SHP77 (cell line): ENCODE results near the gene RUNDC3A.

Source experiments
- DNase-seq, 2 experiments: peaks; one replicate each; lab custom pipeline; 2025; lab: John Stamatoyannopoulos, UW

Gene RUNDC3A

DNA sequence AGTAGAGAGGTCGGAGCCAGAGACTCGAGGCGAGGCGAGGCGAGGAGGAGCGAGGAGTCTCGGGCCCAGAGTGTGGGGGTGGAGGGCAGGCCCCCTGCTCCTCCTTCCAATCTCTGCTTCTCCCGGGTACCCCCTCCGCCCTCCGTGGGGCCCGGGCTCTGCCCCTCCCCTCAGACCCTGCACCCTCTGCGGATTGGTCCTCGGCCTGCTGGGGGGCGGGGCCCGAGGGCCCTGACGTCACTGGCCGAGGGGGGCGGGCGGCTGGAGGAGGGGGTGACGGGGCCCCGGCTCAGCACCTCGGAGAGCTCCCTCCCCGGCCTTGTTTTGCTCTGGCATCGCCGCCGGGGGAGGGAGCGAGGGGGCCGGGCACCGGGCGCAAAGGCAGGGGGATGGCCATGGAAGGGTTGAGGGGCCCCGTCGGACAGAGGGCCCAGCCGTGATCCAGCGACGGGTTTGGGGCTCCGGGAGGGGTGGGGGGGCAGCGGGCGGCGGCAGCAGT is at the start of gene RUNDC3A:
RUNDC3A (plus strand) TSS at position 282 of the 499 bp plus-strand sequence. CDS start 232 bp downstream, outside the sequence.
- peak; percentile 81 to 84 for DNase-seq

DNA sequence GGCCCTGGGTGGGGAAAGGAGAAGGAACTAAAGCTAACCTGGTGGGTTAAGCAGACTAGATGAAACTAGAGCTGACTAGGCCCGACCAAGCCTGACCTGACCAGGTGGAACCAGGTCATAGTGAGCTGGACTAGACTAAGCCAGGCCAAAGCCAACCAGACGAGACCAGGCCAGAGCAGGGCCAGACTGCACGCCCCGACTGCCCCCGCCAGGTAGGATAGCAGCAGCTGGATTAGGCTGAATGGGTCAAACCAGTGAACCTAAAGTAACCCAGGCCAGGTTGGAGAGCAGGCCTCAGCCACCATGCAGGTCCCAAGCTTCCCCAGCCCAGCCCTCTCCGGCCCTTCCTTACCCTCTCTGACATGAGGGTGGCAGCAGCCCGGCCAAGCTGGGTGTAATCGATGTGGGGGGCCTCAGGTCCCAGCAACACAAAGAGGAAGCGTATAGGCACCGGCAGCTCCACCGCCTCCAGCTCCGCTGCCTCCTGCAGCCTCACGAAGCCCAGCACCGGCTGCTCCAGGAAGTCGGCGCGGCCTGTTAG is 49.5 kb upstream of the RUNDC3A start:
- DNase-seq: no peak

DNA sequence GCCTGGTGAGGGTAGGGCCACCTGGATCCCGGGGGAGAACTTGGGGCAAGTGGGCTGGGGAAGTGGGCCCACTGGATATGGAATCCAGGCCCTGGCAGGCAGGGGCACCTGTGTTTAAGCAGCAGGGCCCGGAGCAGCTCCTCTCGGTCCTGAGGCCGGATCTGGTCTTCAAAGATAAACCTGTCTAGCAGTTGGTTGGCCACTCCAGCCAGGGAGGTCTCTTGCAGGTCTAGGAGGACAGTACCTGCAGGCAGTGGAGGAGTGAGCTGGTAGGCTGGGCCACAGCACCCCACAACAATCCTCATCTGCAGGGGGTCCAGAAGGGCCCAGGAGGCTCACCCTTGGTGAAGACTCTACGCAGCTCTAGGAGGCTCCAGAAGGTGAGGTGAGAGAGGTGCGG is 48.1 kb upstream of the RUNDC3A start:
- no peak for DNase-seq

DNA sequence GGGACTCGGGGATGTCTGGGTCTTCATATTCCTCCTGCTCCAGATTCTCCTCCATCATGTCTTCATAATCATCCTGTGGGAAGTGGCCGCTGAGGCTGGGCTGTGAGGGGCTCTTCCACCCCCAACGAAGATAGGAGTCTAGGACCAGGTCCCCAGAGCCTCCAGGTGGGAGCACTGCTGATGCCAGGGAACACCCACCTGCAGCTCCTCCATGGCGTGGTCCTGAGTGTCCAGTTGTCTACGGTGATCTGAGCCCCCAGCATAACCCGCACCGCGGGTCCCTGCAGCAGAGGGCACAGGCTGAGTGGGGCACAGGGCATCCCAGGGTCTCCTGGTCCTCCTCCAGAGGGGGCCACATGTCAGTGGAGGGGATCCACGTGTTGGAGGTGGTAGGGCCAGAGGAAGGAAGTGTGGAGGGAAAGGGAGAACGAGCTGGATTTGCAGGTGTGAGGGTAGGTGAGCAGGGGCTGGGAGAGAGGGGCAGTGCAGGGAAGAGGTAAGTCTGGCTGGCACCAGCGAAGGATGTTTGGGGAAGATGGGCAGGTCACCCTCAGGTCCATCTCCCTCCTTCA is 45.7 kb upstream of the RUNDC3A start:
- no peak for DNase-seq

DNA sequence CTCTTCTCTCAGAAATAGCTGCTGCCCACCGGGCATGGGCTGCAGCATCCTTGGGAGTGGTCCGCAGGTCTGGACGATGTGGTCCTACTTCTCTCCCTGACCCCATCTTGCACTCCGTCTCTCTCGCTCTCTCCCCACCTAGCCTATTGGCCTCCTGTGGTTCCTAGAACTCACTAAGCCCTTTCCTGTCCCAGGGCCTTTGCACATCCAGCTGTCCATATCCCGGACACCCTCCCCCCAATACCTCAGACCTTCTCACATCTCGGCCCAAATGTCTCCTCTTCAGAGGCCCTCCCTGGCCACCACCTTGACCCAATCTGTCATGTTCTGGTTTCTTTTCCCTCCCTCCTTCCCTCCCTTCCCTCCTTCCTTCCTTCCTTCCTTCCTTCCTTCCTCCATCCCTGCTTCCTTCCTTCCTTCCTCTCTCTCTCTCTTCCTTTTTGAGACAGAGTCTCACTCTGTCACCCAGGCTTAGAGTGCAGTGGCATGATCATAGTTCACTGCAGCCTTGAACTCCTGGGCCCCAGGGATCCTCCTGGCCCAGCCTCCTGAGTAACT is 45.0 kb upstream of the RUNDC3A start:
- DNase-seq: no peak

DNA sequence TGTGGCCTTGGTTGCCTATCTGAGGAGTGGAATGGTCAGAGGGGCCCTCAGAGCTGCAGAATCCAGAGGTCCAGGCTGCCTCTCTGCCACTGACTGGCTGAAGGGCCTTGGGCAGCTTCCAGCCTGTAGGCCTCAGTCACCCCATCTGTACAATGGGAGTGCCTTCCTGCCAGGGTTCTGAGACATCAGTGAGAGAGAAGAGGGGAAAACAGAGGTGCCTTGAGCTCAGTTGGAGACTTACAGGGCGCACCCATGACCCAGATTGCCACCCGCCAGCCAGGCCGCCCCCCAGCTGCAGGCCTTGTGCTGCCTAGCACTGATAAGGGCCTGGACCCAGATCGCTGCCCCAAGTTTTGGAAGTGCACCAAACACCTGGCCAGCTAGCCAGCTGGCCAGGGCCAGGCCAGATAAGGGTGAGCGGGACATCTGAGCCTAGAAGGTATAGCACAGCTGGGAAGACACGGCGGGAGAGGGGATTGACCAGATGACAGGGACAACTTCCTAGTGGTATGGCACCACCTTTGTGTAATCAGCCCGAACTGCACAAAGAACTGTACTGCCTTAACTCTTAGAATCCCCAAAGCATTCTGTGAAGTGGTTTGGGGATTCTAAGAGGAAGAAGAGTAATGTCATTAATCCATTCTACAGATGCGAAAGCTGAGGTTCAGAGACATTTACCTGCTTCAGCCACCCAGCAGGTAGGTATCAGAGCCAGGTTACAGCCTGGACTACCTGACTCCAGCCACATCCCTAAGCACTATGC is 41.8 kb upstream of the RUNDC3A start:
- DNase-seq: no peak

DNA sequence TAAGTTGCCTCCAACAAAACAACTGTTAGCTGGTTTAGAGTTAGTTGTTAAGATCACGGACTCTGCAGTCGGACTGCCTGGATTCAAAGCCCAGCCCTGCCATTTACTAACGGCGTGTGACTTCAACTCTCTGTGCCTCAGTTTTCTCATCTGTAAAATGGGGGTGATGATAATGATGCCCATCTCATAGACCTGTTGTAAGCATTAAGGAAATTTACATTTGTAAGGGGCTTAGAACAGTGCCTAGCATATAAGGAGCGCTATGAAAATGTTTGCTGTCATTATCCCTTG is 41.3 kb upstream of the RUNDC3A start:
- DNase-seq: no peak

DNA sequence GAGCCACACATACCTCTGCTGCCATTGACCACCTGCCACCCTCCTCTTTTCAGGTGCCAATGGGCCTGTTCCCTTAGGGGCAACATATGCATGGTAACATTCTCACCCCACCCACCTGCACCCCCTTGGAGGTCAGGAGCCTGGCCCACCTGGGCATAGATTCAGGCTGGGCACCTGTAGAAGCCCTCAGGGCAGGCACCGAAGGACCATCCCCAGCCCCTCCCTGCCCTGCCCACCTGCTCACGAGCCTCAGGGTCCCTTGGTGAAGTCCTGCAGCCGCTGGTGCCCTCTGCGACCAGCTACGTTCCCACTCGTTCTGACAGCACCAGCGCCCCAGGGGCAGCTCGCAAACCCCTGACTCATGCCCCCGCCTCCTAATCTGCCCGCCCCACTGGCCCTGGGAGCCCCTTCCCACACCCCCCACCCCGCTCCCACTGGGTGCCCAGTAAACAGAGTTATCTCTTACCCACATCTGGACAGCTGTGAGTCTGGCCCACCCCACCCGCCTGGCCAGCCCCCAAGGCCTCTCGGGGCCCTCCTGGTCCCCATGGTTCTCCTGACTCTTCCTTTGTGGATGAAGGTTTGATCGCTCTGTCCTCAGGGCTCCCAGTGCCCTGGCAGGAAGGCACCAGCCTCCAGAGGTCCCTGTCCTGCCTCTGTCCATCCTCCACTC is 40.4 kb upstream of the RUNDC3A start, which contains the start of gene SLC4A1:
SLC4A1 (minus strand) TSS at position 318 of the 673 bp plus-strand sequence. CDS start 5,269 bp downstream, outside the sequence.
- no peak for DNase-seq

DNA sequence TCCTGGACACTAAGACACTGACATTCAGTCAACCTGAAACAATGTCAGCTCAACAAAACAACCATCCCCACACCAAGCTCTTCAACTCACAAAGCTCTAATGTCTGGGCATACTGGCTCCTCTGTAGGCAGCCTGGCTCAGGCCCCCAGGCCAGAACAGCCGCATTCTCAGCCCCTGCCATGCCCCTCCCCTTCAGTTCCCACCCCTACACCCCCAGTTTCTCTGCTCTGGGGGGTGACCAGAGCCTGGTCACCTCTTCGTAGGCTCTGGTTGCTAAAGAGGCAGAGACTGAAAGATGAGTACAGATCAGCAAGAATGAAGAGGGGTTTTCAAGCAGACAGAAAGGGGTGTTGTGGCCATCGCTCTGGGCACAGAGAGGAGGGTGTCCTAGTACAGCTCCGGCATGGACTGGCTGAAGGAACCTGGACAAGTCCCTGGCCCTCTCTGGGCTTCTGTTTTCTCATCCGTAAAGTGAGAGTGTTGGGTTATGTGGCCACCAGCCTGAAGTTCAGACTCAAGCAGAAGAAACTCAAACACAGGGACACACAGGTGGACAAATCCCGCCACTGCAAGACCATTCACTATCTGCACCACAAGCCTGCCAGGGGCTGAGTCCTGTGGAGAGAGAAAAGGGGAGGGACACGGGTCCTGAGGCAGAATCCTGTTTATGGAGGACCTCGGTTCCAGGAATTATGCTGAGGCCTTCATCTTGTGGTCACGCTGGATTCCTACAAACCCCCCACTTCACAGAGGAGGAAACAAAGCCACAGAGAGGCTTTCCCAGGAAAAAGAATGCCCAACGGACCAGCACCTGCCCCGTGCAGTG is 39.5 kb upstream of the RUNDC3A start:
- DNase-seq: no peak

DNA sequence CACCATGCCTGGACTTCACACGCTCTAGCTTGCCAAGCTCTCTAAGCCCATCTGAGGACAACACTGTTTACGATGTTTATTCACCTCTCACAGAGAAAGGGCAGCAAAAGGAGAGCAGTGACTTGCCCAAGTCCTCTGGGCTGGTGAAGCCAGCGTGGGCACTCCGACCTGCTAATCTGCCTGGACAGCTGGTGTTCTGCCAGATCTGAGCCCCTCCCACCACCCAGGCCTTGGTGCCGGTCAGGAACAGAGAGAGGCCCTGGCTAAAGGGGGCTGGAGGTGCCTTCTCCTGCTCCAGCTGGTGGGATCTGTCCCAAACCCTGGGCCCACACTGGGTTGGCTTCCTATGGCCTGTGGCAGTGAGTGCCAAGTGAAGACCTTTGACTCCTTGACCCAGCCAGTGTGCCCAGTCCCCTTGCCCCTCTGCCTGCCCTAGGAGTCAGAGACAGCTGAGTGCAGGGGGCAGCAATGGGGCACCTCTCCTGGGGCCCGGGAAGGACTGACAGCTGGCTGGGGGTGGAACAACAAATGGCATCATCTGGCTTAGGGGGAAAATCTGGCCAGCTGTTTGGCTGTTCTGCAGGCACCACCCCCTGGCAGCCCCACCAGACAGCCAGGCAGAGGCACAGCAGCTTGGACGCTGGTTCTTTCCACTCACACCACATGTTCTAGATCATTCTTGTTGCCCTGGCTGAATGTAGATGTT is 38.7 kb upstream of the RUNDC3A start:
- DNase-seq: no peak

DNA sequence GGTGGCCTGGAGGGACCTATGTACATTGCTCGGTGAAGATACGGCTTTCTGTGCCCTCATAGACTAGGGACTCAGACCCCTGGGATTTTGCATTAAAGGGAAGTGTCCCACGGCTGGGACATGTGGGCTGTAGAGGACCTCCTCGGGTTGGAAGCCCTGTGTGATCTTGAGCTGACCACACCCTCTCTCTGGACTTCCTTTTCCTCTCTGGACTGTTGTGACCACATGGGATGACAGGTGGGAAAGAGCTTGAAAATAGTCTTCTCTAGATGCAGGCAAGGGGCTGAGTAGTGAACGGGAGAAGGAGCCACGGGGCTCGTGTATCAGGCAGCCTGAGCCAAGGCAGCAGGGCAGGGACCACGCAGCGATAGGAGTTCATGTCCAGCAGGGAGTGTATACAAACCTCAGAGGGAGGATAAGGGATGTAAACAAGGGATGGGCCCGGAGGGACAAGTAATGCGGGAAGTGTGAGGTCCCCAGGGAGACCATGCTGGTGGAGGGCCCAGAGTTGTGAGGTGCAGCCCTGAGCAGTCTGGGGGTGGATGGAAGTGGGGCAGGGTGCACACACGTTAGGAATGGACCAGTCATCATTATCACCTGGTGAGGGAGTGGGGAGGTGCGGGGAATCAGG is 36.0 kb upstream of the RUNDC3A start:
- no peak for DNase-seq

DNA sequence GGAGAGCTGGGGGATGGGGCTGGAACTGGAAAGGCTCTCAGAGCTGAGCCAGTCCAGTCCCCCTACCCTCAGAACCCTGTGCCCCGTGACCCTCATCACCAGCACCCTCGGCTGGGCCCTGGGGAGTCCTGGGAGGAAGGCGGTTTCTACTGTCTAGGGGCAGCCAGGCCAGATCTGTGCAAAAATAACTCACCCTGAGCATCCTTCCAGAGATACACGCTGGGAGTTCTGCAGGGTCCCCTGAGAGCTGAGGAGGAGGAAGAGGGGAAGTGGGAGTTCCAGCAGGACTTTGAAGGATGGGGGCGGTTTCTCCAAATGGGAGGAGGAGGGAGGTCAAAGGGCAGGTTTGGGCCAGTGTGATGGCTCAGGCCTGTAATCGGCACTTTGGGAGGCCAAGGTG is 35.4 kb upstream of the RUNDC3A start:
- DNase-seq: no peak

DNA sequence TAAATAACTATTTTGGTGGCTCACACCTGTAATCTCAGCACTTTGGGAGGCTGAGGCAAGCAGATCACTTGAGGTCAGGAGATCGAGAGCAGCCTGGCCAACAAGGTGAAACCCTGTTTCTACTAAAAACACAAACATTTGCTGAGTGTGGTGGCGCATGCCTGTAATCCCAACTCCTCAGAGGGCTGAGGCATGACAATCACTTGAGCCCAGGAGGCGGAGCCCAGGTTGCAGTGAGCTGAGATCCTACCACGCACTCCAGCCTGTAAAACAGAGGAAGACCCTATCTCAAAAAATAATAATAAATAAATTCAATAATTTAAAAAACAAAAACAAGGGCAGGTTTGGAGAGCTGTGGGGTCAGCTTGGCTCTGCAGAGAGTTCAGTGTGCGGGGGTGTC is 34.8 kb upstream of the RUNDC3A start:
- no peak for DNase-seq

DNA sequence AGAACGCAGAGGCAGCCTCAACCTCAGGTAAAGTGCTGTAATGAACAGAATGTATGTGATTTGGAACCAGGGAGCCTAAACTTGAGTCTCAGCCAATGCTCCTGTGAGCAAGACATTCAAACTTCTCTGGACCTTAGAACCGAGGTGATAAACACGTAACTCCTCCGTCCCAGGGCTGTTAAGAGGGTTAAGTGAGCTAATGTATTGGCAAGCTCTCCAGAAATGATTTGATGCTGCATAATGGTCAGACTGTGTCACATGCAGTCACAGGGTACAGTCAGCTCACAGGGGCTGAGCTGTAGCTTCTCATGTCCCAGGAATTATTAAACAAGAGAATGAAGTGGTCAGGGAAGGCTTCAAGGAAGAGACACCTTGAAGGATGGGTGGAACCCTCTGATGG is 30.4 kb upstream of the RUNDC3A start:
- DNase-seq: no peak

DNA sequence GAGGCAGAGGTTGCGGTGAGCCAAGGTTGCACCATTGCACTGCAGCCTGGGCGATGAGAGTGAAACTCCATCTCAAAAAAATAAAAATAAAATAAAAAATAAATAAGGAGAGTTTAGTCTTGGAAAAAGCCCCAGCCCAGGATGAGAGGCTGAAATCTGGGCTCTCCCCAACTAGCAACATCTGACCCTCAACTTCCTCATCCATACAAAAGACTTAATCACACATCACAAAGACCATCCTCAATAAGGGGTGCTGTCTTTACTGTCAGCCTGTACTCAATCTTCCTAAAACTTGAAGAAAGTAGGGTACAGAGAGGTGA is 29.1 kb upstream of the RUNDC3A start:
- no peak for DNase-seq

DNA sequence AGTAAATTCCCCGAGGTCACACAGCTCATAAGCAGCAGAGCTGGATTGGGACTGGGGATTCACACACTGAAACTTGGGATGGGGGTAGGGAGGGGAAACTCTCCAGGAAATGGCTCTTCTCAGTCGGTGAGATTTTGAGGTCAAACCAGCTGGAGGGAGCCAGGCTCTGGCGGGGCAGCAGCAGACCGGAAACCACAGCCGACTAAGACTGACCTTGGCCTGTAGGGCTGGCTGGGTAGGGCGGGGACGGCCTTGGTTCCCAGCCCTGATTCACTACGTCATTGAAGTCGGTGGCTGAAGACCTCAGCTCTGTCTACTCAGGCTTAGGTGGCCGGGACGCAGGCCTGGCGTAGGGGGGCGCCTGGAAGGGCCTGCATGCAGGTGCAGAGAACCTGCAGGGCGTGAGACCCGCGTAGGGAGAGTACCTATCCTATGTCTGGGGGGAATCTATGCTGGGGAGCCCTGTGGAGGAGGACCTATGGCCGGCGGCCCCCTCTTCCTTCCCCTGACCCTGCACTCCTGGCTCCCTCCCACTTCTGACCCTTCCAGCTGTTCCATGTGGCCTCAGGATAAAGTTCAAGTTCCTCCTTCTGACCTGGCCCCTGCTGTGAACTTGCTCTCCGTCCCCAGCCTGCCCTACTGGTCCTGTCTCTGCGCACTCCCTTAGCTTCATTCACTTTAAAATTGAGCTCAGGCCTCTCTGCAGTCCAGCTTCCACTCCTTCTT is 28.6 kb upstream of the RUNDC3A start:
- peak; percentile 5 to 33 for DNase-seq

DNA sequence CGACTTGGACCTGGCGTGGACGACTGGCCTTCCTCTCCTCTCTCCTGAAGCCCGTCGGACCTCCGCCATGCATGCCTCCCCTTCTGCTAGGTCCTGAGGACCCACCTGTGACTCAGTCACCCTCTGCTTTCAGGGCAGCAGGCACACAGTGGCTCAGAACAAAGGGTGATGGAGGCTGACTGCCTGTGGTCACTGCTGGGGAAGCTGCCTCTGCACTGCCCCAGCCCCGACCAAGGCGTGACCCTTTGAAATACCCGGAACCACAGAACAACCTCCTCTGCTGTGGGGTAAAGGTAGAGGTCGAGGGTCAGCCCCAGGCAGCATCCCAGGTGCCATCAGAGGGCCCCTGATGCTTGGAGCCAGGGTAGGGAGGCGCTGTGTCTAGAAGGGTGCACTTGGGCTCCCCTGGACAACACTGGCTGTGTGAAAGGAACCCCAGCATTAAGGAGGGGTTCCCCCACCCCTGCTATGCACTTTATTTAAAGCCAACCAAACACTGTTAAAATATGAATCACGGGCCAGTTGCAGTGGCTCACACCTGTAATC is 27.9 kb upstream of the RUNDC3A start:
- DNase-seq: no peak

DNA sequence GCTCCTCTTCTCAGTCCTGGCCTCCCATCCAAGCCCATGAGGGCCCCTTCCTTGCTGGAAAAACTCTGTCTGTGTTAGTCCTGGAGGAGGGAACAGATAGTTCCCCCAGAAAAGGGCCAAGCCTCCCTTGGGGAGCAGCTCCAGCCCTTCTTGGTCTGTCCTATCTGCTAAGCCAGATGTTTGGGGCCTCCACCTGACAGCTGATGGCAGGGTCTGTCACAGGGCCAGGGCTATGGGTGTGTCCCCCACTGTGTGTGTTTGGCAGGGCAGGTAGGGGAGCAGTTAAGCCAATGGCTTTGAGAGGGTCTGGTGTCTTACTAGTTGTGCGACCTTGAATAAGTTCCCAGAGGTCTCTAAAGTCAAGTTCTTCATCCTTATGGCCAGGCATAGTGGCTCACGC is 26.8 kb upstream of the RUNDC3A start:
- no peak for DNase-seq

DNA sequence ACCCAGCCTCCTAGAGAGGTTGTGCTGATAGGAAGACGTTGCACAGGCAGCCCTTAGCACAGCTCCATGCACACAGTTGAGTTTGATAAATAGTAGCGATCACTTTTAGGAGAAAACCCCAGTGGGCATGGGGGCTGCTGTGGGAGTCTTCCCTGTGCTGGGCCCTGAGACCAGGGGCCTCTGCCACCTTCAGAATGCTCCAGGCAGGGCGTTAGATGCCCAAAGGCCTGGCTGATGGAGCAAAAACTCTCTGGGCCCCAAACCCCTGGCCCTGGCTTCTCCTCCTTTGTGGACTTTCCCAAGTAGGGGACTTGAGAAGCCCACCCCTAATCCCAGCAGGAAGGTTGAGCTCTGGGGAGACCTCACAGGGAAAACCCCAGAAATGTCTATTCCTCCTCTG is 26.1 kb upstream of the RUNDC3A start:
- DNase-seq: no peak
